ENCODE data around the gene OPN1MW2.
"Not testable (repeated sequence)": the region's sequence is repeated elsewhere in the genome, so short reads cannot be mapped to it uniquely, and the experiment has no call there.

DNA sequence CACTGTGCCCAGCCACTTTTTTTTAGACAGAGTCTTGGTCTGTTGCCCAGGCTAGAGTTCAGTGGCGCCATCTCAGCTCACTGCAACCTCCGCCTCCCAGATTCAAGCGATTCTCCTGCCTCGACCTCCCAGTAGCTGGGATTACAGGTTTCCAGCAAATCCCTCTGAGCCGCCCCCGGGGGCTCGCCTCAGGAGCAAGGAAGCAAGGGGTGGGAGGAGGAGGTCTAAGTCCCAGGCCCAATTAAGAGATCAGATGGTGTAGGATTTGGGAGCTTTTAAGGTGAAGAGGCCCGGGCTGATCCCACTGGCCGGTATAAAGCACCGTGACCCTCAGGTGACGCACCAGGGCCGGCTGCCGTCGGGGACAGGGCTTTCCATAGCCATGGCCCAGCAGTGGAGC lies 37.3 kb upstream of the OPN1MW2 start, which contains the start of gene OPN1MW:
- TF ChIP-seq, protein P1, sequence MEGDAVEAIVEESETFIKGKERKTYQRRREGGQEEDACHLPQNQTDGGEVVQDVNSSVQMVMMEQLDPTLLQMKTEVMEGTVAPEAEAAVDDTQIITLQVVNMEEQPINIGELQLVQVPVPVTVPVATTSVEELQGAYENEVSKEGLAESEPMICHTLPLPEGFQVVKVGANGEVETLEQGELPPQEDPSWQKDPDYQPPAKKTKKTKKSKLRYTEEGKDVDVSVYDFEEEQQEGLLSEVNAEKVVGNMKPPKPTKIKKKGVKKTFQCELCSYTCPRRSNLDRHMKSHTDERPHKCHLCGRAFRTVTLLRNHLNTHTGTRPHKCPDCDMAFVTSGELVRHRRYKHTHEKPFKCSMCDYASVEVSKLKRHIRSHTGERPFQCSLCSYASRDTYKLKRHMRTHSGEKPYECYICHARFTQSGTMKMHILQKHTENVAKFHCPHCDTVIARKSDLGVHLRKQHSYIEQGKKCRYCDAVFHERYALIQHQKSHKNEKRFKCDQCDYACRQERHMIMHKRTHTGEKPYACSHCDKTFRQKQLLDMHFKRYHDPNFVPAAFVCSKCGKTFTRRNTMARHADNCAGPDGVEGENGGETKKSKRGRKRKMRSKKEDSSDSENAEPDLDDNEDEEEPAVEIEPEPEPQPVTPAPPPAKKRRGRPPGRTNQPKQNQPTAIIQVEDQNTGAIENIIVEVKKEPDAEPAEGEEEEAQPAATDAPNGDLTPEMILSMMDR (IDR thresholded peaks at IDR 0.05; ENCODE audit: low read depth, low read length, missing input control), result not testable (repeated sequence)
- not testable (repeated sequence) for TF ChIP-seq YY1 (IDR thresholded peaks at IDR 0.05); EGR1 (IDR thresholded peaks at IDR 0.05; ENCODE audit: low read depth in 2 of 2)
- TF ChIP-seq, protein P2, sequence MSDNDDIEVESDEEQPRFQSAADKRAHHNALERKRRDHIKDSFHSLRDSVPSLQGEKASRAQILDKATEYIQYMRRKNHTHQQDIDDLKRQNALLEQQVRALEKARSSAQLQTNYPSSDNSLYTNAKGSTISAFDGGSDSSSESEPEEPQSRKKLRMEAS (IDR thresholded peaks at IDR 0.05), result not testable (repeated sequence)
- TF ChIP-seq, protein P3, sequence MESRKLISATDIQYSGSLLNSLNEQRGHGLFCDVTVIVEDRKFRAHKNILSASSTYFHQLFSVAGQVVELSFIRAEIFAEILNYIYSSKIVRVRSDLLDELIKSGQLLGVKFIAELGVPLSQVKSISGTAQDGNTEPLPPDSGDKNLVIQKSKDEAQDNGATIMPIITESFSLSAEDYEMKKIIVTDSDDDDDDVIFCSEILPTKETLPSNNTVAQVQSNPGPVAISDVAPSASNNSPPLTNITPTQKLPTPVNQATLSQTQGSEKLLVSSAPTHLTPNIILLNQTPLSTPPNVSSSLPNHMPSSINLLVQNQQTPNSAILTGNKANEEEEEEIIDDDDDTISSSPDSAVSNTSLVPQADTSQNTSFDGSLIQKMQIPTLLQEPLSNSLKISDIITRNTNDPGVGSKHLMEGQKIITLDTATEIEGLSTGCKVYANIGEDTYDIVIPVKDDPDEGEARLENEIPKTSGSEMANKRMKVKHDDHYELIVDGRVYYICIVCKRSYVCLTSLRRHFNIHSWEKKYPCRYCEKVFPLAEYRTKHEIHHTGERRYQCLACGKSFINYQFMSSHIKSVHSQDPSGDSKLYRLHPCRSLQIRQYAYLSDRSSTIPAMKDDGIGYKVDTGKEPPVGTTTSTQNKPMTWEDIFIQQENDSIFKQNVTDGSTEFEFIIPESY (IDR thresholded peaks at IDR 0.05), result not testable (repeated sequence)

All from liver (tissue), 3 donors.